HG02970 (cell line): Measurements from ENCODE around the gene LSR.

Source experiments
- ATAC-seq: cut with Tn5 transposase; IDR thresholded peaks from one replicate; pipeline ENCODE4 v1.9.1; 2021; ENCODE audit warnings: mild to moderate bottlenecking, moderate library complexity, moderate number of reproducible peaks; ENCODE audit not compliant: unreplicated experiment, low FRiP score

LSR gene

DNA sequence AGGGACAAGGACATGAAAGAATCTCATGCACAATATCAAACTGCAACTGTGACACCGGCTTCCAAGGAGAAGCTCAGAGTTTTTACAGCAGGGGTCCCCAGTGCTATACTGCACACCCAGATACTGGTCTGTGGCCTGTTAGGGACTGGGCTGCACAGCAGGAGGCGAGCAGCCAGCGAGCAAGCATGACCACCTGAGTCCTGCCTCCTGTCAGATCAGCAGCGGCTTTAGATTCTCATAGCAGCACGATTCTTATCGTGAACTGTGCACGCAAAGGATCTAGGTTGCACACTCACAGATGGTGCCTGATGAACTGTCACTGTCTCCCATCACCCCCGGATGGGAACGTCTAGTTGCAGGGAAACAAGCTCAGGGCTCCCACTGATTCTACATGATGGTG lies 67.1 kb downstream of the LSR start:
- no peak for ATAC-seq

DNA sequence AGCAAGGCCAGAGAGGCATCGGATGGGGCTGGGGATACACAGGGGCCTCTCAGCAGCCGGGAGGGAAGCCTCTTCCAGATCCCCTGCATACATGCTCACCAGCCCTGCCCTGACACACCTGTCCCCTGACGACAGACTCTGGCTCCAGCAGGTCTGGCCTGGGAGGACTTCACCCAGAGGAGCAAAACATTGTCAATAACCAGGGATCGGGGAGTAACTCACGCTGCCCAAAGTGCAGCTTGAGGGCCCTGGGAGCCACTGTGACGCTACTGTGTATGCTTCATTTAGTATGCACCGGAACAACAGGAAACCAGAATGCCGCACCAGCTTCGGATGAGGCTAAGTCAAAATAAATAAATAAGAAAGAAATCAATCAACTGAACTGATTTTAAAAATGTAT lies 67.8 kb downstream of the LSR start:
- no peak for ATAC-seq
